WTC11 (cell line): ENCODE measurements around the gene TCF3.

Source experiments
- CTCF ChIP-seq: fragments of 200-600 bp; IDR thresholded peaks from 2 replicates; pipeline ENCODE4 v1.8.0; 2022; ENCODE audit warnings: antibody characterized with exemption
- HMGXB4 ChIP-seq: sonication (generic); formaldehyde crosslinking; IDR thresholded peaks from 2 replicates; pipeline ENCODE4 v1.8.1; 2023; ENCODE audit warnings: mild to moderate bottlenecking, moderate library complexity, missing genetic modification reagents
- MAX ChIP-seq: sonication (generic); formaldehyde crosslinking; IDR thresholded peaks from 2 replicates; pipeline ENCODE4 v1.8.0; 2022; ENCODE audit warnings: mild to moderate bottlenecking, missing genetic modification reagents
- SP1 ChIP-seq: sonication (generic); formaldehyde crosslinking; conservative IDR thresholded peaks from 2 replicates; pipeline ENCODE4 v1.8.1; 2022; ENCODE audit warnings: missing genetic modification reagents
- TF ChIP-seq, protein P1 (sequence below): sonication (generic); formaldehyde crosslinking; conservative IDR thresholded peaks from 2 replicates; pipeline ENCODE4 v1.8.1; 2022; ENCODE audit warnings: mild to moderate bottlenecking, missing genetic modification reagents
- TF ChIP-seq, protein P2 (sequence below): sonication (generic); formaldehyde crosslinking; IDR thresholded peaks from 2 replicates; pipeline ENCODE4 v1.8.1; 2022; ENCODE audit warnings: mild to moderate bottlenecking, missing genetic modification reagents, moderate library complexity, borderline replicate concordance

DNA sequence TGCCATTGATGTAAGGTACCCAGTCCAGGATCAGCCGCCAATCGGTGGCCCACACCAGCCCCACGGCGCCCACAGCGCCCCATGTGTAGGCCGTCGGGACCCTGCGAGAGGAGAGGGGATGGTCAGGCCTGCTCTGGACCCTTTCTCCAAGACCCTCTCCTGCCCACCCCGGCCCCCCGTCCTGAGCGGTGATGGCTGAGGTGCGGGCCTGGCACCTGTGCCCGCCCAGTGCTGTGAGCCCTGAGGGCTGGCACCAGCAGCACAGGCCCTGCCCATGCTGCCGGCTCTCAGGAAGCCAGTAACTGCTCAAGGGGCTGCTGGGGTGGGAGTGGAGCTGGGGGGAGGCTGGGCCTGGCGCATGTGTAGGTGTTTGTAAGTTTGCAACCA lies 53.0 kb downstream of the TCF3 start:
- TF ChIP-seq CTCF: no peak
- TF ChIP-seq, protein P1, sequence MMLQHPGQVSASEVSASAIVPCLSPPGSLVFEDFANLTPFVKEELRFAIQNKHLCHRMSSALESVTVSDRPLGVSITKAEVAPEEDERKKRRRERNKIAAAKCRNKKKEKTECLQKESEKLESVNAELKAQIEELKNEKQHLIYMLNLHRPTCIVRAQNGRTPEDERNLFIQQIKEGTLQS (CRISPR knock-in tag): no peak
- no peak for TF ChIP-seq MAX (CRISPR knock-in tag)
- no peak for TF ChIP-seq SP1 (CRISPR knock-in tag)
- TF ChIP-seq, protein P2, sequence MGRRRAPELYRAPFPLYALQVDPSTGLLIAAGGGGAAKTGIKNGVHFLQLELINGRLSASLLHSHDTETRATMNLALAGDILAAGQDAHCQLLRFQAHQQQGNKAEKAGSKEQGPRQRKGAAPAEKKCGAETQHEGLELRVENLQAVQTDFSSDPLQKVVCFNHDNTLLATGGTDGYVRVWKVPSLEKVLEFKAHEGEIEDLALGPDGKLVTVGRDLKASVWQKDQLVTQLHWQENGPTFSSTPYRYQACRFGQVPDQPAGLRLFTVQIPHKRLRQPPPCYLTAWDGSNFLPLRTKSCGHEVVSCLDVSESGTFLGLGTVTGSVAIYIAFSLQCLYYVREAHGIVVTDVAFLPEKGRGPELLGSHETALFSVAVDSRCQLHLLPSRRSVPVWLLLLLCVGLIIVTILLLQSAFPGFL: no peak
- TF ChIP-seq HMGXB4: no peak
